Non-pigmented ciliary epithelial cell (primary cell): ENCODE results near the gene SYNM.

Experiments used
- DNase-seq: peaks from one replicate; pipeline ENCODE4 v3.0.0-alpha.2; 2010; ENCODE audit warnings: low read depth

The SYNM gene

GRCh38 chr15:99167640-99168039 is 62.8 kb downstream of the SYNM start:
- no peak for DNase-seq

GRCh38 chr15:99168601-99169580 is 64.0 kb downstream of the SYNM start:
- DNase-seq = no peak

DNA sequence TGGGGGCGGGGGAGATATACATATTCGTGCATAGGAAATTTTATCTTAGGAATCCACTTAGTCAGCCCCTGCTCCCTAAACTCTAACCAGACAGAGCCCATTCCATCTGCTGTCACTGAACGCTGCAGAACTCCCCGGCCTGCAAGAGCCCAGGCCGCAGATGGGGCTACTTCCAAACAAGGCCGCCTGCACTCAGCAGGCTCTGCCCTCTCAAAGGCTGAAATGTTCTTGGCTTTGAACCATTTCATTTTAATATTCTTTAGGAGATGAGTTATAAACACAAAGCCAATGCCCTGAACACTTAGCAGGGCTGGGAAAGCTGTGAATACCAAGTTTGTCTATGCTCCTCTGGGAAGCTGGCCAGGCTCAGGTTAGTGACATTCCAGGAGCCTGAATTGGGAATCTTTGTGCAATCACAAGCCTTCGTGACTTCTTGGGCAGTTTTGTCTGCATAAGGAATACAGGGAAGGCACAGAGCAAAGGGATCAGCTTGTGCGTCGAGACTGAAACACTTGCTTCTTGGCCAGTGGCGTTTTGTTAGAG is 65.0 kb downstream of the SYNM start:
- DNase-seq = peak; percentile 45

- no peak for DNase-seq
Measured at GRCh38 chr15:99170476-99171065, 65.7 kb downstream of the SYNM start.

- no peak for DNase-seq
Measured at GRCh38 chr15:99172171-99172570, 67.3 kb downstream of the SYNM start.

- DNase-seq = no peak
Measured at GRCh38 chr15:99172989-99173388, 68.1 kb downstream of the SYNM start.

DNA sequence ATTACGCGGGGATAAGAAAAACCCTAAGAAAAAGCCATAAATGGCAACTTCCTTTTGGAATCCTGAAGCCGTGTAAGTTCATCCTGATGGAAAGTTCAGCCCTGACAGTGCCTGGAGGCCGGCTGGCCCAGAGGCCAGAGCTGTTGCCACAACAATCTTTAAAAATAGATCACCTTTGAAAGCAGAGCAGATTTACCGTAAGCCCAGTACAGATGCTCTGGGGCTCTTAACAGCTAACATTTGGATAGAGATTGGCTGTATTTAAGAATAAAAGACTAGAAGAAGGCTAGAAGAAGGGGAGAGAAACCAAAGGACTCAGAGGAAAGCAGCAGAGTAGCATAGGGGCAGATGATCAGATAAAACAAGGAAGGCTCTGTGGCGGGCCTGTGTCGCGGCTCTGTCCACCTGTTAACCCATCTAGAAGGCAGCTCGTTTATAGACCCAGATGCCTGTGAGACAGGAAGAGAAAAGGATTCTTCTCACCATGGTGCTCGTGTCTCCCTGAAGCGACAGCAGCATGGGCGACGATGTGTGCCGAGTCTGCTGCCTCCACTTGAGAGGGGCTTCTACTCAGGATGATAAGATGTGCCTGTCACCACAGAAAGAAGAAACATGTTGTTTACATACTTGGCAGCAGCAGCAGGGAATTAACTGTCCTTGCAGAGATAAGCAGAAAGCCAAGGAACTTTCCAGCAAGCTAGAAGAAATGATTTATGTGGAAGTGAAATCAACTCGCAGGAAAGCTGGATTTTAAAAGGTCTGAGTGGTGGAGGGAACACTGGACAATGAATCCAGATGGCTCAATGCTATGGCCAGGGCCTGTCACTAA is 69.9 kb downstream of the SYNM start:
- DNase-seq = no peak

- DNase-seq = no peak
Measured at GRCh38 chr15:99176757-99177156, 71.9 kb downstream of the SYNM start.

DNA sequence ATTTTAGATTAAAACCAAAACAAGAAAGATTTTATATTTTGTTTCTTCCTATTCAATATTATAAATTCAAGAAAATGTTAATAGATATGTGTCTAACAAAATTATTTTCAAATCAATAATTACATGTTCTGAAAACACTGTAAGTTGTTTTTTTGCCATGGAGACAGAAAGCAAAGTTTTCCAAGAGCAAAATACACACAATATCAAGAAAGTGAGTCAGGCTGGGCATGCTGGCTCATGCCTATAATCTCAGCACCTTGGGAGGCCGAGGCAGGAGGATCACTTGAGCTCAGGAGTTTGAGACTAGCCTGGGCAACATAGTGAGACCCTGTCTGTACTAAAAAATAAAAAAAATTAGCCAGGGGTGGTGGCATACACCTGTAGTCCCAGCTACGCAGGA is 72.8 kb downstream of the SYNM start:
- no peak for DNase-seq

GRCh38 chr15:99180086-99180963 is 75.4 kb downstream of the SYNM start:
- no peak for DNase-seq

- no peak for DNase-seq
Measured at GRCh38 chr15:99180964-99181306, 76.1 kb downstream of the SYNM start.

DNA sequence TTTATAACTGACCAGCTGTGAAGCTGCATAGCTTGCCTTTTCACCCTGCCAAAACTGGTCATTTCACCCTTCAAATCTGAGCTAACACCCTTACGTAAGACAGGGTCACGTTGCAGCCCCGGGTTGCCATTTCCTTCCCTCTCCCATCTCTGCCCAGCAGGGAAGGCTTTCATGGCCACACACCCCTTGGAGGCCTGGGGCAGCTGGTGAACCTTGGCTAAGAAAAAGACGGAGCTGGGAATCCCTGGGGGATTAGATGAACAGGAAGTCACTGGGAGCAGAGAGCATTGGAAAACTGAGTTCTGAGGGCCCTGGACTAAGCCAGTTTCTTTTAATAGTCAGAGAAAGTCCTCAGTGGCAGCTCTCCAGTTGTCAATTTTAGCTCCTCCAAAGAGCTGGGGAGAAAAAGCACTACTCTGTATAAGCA is 76.7 kb downstream of the SYNM start:
- DNase-seq = no peak

GRCh38 chr15:99182791-99183190 is 77.9 kb downstream of the SYNM start:
- DNase-seq = no peak
